HS-27A (cell line): ENCODE data around the gene DENND1C.
A peak's percentile ranks its signal among the peaks of the same experiment; 100 is the strongest.

Source experiments
- DNase-seq: peaks from one replicate; pipeline ENCODE4 v3.0.0-alpha.2; 2012; ENCODE audit warnings: low read depth, missing footprints

DENND1C gene, protein sequence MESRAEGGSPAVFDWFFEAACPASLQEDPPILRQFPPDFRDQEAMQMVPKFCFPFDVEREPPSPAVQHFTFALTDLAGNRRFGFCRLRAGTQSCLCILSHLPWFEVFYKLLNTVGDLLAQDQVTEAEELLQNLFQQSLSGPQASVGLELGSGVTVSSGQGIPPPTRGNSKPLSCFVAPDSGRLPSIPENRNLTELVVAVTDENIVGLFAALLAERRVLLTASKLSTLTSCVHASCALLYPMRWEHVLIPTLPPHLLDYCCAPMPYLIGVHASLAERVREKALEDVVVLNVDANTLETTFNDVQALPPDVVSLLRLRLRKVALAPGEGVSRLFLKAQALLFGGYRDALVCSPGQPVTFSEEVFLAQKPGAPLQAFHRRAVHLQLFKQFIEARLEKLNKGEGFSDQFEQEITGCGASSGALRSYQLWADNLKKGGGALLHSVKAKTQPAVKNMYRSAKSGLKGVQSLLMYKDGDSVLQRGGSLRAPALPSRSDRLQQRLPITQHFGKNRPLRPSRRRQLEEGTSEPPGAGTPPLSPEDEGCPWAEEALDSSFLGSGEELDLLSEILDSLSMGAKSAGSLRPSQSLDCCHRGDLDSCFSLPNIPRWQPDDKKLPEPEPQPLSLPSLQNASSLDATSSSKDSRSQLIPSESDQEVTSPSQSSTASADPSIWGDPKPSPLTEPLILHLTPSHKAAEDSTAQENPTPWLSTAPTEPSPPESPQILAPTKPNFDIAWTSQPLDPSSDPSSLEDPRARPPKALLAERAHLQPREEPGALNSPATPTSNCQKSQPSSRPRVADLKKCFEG

DNA sequence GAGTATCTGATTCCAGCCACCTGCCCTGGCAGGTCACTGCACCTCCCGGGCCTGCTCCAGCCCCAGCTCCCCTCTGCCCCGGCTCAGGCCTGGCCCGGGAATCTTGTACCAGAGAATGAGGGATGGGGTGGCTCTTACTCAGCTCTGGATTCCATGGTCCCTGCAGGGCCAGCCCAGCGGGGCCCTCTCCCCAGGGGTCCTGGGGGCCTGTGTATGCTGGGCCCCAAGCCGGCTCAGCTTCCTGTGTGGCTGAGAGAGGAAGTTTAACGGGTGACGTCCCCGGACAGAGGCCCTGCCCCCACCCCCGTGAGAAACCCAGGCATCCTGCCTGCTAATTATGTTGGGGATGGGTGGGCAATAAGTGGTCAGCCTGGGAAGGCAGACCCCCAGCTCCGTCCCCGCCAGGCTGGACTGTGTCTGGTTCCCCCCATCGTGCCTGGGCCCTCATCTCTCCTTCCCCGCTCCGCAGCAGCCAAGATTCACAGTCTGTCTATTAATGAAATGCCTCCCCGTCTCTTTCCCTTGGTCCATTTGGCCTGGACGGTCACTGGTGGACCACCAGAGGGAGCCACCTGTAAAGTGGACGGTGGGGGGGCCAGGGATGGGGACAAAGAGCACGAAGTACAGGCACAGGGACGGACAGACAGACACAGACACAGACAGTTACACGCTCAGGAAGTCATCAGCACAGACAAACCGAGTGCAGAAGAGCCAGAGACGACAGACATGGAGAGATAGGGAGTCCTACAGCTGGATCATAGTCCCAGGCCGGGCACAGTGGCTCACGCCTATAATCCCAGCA lies at the start of gene DENND1C:
DENND1C (minus strand) TSS at position 247 of the 802 bp plus-strand sequence; CDS start at position 155, 92 bp downstream.
- DNase-seq: no peak

DNA sequence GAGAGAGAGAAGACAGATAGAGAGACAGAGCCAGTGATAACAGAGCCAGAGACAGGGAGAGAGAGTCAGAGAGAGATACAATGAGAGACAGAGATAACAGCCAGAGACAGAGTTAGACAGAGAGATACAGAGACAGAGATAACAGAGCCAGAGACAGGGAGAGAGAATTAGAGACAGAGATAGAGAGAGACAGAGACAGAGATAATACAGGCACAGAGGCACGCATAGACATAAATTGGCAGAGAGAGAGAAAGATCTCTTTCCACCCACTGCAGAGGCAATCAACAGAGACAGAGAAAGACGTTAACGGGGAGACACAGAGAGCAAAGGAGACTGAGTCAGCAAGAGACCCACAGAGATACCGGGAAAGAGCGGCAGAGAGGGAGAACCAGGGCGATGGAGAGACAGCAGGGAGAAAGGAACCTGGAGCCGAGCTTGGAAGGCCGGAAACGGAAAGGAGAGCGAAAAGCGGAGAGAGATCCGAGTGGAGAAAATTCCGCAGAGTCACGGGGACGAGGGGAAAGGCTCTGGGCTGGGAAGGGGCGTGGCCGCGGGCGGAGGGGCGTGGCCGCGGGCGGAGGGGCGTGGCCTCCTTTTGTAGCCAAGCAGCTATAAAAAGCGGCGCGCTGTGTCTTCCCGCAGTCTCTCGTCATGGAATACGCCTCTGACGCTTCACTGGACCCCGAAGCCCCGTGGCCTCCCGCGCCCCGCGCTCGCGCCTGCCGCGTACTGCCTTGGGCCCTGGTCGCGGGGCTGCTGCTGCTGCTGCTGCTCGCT lies 49.0 kb upstream of the DENND1C start, which contains the start of gene TNFSF9:
TNFSF9 (plus strand) TSS at position 641 of the 777 bp plus-strand sequence; CDS start at position 652, 11 bp downstream.
- DNase-seq: no peak

DNA sequence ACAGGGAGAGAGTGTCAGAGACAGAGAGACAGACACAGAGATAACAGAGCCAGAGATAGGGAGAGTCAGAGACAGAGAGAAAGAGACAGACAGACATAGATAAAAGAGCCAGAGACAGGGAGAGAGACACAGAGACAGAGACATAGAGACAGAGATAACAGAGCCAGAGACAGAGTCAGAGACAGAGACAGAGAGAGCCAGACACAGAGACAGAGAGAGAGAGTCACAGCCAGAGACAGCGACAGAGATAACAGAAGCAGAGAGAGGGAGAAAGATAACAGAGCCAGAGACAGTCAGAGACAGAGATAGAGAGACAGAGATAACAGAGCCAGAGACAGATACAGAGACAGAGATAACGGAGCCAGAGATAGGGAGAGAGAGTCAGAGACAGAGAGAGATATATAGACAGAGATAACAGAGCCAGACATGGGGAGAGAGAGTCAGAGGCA lies 48.4 kb upstream of the DENND1C start:
- no peak for DNase-seq

DNA sequence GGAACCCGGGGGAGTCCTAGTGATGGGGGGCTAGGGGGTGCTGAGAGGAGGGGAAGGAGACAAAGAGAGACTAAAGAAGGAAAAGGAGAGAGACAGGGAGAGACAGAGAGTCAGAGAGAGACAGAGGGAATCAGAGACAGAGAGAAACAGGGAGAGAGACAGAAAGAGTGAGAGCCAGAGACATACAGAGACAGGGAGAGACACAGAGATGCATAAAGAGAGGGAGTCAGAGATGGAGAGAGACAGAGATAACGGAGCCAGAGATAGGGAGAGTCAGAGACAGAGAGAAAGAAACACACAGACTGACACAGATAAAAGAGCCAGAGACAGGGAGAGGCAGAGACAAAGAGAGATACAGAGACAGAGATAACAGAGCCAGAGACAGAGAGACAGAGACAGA lies 47.8 kb upstream of the DENND1C start:
- DNase-seq: no peak

DNA sequence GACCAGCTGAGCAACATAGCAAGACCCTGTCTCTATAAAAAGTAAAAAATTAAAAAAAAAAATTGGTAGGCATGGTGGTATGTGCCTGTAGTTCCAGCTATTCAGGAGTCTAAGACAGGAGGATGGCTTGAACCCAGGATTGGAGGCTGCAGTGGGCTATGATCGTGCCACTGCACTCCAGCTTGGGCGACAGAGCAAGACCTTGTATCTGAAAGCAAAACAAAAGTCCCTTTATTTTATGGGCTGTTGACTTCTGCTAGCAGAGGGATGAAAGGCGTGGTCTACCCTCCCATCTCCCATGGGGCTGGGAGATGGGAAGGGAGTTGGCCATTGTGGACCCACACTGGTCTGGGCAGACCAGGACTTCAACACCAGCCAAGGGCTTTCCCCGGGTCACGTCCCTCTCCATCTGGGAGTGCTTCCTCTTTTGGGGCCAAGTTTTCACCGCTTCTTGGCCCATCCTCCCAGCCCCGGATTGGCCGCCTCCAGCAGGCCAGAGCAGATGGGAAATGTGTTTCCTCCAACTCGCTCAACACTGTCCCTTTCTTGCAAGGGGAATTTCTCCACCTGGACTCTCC lies 47.0 kb upstream of the DENND1C start:
- no peak for DNase-seq

DNA sequence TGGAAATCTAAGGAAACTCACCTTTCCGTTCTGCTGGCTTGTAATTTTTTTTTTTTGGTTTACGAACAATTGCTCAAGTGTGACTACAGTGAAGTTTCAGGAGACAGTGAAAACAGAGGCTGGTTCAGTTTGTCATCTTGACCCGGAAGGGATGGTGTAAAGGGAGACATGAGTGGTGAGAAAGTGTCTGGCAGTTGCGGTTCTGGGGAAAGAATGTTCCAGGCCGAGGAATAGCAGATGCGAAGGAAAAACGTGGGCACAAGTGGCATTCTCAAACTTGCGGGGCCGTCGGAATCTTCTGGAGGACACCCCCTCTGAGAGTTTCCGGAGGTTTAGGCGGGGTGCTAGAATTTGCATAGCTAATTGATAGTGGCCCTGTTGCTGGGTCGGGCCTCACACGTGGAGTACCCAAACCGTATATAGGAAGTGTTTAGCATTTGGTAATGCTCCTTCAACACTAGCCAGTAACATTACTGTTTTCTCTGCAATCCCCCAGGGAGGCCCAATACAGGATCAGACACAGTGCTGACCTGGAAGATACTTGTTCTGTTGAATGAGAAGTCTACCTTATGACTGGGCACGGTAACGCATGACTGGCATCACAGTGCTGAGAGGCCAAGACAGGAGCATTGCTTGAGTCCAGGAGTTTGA lies 46.4 kb upstream of the DENND1C start:
- DNase-seq: no peak

DNA sequence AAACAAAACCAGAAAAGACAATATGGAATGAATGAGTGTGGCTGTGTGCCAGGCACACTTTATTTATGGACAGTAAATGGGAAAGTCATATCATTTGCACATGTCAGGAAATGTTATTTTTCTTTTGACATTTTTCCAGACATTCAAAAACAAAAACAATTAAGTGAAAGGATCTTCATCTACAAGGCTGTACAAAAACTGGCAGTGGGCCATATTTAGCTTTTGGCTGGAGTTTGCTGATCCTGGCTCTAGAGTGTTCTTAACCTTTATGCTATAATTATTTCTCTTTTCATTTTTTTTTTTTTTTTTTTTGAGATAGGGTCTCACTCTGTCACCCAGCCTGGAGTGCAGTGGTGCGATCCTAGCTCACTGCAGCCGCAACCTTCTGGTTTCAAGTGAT lies 42.7 kb upstream of the DENND1C start:
- DNase-seq: no peak

DNA sequence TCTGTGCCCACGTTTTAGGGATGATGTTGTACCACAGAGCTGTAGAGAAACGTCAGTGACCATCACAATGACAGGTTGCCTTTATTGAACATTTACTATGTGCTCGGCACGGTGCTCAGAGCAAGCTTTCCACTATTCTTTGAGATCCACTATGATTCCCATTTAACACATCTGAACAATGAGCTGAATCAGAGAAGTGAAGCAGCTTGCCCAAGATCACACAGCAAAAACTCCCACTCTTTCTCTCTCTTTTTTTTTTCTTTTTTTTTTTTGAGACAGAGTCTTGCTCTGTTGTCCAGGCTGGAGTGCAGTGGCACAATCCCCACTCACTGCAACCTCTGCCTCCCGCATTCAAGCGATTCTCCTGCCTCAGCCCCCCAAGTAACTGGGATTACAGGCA lies 41.1 kb upstream of the DENND1C start:
- DNase-seq: no peak

DNA sequence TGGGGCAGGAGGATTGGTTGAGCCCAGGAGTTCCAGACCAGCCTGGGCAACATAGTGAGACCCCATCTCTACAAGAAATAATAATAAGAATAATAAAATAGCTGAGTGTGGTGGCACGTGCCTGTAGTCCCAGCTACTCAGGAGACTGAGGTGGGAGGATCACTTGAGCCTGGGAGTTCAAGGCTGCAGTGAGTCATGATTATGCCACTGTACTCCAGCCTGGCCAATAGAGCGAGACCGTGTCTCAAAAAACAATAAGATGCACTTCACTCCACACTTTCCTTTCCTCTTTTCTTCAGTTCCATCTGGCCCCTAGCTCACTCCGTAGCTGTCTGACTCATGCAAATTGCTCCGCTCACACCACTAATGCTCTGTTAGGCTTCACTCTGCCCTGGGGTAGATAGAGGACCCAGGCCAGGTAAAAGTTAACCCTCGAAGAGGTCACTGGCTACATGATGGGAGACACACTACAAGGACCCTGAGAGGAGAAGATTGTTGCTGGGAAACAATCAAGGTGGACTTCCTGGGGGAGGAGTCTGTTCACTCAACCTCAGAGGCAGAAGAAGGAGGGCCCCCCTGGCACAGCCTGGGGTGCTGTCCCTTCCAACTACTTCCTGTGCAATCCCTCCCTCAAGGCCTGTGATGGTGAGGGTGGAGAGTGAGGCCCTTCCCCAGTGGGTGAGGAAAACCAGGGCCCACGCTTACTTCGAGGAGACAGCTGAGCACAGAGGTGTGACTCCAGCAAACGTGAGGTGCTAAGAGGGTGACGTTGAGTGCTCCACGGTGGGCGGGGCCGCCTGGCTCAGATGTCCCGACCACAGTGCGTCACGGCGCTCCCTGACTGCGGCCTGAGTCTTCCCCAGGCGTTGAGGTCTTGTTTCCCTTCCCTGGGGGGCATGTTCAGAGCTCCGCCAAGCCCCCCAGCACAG lies 40.4 kb upstream of the DENND1C start:
- no peak for DNase-seq

DNA sequence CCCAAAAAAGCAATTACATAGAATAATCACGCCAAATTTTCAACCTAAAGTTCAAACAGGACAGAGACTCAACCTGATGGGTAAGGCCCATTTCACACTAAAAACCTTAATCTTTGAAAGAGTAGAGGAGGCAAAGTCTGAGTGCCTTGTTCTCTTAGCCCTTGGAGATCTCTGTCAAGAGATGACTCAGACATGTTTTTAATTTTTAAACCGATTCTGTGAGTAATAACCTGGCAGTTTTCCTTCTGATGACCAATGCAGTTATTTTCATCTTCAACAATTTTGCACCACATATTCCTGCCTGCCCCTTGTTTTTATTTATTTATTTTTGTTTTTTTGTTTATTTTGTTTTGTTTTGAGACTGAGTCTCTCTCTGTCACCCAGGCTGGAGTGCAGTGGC lies 37.7 kb upstream of the DENND1C start:
- DNase-seq: no peak

DNA sequence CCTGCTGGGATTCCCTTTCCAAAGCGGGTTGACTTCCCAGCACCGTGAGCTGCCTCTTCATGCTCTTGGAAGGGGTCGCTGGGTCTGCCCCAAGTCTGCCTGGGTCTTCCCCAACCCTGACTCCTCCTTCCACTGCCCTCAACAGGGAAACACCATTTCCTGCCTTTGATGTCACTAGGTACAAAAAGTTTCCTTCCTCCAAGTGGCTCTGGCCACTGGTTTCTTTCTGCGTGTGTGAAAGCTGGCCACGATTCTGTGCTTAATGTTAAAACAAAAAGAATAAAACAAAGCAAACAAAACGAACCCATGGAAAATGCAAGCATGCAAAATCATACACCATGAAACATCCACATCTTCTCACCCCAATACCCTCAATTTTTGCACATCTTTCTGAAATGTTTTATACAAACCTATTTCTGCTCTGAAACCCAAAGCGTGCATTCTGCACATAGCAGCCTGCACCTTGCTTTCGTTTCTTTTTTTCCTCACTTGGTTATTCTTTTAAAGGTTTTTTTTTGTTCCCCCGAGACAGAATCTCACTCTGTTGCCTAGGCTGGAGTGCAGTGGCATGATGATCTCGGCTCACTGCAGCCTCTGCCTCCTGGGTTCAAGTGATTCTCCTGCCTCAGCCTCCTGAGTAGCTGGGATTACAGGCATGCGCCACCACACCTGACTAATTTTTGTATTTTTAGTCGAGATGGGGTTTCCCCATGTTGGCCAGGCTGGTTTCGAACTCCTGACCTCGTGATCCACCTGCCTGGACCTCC lies 36.7 kb upstream of the DENND1C start:
- no peak for DNase-seq

DNA sequence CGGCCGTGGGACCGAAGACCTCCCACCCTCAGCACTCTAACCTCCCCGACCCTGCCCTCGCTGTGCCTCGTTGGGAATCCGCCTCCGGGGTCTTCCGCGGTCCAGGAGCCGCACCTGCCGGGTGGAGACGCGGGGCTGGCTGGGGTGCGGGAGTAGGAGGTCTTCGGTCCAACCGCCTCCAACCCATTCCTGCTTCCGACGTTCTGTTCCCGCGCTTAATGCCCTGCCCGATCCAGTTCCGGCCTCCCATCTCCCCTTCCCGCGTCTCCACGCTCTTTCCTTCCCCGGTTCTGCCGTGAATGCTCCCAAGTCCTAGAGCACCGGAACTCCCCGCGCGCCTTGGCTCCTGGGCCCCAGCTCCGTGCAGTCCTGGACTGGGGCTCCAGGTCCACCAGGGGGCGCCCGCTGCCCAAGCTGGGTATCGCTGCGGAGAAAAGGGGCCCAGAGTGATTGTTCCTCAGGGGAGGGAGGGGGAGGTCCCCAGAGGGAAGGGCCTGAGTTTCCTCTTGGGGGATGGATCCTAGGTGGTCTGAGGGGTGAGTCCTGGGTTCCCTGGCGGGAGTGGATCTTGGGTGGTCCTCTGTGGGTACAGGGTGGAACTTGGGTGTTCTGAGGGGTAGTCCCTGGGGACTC lies 35.2 kb upstream of the DENND1C start:
- peak; percentile 43 for DNase-seq

DNA sequence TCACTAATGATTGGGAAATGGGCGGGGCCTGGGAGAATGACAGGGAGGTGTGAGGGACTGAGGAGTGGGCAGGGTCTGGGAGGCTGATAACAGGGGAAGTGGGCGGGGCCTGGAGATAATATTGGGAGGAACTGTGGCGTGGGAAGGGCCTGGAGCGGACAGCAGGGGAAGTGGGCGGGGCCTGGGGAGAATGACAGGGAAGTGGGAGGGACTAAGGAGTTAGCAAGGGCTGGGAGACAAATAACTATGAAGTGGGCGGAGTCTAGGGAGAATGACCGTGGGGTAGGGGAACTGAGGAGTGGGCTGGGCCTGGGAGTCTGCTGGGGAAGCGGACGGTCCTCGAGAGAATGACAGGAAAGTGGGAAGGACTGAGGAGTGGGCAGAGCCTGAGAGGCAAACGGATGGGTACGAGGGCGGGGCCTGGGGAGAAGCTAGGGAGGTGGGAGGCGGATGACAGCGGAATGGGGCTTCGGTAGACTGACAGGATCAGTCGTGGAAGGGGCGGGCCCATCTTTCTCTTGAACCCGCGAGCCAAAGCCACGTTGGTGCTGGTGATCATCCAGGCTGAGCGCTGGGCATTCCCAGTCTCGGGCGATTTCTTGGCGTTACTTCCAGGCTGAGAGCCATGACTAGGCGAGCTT lies 34.6 kb upstream of the DENND1C start:
- peak; percentile 77 for DNase-seq

DNA sequence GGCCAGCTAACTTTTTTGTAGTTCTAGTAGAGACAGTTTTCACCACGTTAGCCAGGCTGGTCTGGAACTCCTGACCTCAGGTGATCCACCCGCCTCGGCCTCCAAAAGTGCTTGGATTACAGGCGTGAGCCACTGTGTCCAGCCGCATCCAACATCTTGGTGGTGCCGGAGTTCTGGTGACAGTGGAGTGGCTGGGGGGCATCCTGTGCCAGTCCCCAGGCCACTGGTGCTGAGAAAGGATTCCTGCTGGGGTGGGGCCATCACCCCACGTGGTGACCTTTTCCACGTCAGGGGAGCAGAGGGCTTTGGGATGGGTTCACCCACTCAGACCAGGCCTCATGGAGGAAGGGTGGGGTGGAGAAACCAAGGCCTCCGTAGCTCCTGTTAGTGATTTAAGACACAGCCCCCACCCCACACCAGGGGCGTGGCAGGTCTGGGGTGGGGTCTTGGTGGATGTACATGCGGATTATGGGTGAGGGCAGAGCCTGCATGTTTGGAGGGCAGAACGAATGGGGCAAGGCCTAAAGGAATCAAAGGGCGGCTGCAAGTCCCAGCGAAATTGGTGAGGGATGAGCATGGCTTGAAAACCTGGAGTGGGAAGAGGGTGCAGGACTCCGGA lies 33.4 kb upstream of the DENND1C start:
- DNase-seq: no peak

DNA sequence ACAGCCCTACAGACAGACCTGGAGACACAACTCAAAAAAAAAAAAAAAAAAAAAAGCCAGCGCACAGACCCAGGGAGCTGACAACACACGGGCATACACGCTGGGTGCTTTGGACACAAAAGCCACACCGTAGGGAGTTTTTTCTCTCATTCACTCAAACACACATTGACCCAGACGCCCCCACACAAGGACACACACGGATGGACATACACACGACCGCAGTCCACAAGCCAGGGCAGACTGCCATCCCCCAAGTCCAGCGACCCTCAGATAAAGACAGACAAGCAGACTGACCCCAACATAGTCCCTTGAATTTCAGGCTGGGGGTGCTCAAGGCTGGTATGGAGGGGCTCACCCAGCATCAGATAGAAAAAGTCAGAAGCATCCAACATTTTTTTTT lies 32.5 kb upstream of the DENND1C start:
- DNase-seq: no peak

DNA sequence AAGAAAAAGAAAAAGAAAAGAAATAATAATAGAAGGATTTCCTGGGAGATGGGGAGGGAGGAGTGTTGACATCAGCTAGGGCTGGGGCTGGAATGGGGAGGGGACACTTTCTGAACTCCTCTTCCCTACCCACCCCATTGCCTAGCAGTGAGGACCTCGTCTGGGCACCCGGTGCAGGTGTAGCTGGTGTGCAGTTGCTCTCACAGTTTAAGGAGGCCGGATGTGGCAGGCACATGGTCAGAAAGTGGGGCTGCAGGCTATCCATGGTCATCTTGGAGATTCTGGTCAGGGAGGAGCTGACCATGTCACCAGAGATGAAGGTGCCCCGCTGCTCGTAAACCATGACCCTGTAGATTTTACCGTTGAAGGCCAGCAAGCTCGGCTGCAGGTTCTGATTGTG lies 29.0 kb upstream of the DENND1C start:
- no peak for DNase-seq
